NCI-H510A (cell line): Measurements from ENCODE around the gene AKAP9.
"Not testable (repeated sequence)": the region's sequence is repeated elsewhere in the genome, so short reads cannot be mapped to it uniquely, and the experiment has no call there.

Experiments used
- DNase-seq: peaks from one replicate; lab custom pipeline; 2025; lab: John Stamatoyannopoulos, UW

Gene AKAP9

DNA sequence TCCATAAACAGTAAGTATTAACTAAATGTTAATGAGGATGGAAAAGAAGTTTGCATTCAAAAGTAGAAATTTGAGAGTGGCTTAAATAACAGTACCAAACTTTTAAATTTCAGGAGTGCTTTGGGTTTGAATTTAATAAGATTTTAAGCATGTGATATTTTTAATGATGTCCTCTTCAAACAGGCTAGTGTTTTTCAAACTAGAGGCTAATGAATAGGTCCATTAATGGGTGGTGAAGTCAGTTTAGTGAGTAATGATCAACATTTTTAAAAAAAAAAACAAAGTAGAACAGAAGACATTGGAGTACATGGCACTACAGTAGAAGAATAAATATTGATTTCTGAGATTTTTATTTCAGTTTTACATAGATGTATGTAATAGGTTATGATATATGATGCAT, 72.9 kb downstream of the AKAP9 start:
- DNase-seq: no peak

DNA sequence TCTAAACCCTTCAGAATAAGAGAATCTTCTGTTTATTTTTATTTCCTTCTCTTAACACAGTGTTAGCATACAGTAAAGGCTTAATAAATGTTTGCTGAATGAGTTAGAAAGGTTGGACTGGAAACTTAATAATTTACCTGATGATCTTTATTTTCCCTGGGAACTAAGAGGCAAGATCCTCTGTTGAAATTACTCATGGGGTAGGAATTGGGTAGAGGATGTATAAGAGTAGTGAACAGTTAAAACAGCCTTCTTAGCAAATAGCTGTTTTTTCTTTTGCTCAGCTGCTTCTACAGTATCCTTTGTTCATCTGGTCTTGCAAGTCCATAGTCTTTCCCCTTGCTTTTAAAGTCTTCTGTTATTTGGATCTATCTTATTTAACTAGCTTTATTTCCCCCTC, 80.0 kb downstream of the AKAP9 start:
- no peak for DNase-seq

DNA sequence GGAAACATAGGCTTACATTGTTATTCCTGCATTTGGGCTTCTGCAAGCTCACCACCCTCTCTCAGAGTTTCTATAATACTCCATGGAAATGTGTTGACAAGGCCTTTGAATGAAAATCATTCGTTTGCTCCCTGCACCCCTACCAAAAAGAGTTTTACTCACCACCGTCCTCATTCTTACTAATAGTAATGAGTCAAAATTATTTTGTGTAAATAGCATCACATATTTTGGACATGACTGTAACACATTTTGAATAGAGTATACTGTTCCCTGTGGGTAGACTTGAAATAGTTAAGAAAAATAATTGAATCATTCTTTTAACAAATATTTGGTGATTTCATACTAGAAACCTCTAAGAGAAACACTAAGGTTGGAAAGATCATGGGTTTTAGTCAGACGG, 84.6 kb downstream of the AKAP9 start:
- DNase-seq: no peak

DNA sequence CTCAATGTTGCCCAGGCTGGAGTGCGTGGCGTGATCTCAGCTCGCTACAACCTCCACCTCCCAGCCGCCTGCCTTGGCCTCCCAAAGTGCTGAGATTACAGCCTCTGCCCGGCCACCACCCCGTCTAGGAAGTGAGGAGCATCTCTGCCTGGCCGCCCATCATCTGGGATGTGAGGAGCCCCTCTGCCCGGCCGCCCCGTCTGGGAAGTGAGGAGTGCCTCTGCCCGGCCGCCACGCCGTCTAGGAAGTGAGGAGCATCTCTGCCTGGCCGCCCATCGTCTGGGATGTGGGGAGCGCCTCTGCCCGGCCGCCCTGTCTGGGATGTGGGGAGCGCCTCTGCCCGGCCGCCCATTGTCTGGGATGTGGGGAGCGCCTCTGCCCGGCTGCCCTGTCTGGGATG, 86.0 kb downstream of the AKAP9 start:
- DNase-seq: not testable (repeated sequence)

DNA sequence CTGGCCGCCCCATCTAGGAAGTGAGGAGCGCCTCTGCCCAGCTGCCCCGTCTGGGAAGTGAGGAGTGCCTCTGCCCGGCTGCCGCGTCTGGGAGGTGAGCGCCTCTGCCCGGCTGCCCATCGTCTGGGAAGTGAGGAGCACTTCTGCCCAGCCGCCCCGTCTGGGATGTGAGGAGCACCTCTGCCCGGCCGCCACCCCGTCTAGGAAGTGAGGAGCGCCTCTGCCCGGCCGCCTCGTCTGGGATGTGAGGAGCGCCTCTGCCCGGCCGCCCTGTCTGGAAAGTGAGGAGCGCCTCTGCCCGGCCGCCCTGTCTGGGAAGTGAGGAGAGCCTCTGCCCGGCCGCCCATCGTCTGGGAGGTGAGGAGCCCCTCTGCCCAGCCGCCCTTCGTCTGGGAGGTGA, 86.5 kb downstream of the AKAP9 start:
- DNase-seq: not testable (repeated sequence)

DNA sequence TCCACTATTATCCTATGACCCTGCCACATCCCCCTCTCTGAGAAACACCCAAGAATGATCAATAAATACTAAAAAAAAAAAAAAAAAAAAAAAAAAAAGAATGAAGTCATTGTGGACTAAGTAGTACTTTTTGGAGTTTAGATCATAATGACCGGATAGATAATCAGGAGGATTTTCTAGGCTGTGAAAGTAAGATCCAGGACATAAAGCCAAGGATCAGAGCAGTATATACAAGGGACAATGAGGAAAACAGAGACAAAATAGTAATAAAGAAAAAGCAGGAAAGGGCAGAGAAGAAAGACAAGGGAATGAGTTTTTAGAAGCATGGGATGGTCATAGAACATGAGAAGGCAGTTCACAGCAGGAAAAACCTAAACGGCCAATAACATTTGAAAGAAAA, 87.6 kb downstream of the AKAP9 start:
- DNase-seq: no peak

DNA sequence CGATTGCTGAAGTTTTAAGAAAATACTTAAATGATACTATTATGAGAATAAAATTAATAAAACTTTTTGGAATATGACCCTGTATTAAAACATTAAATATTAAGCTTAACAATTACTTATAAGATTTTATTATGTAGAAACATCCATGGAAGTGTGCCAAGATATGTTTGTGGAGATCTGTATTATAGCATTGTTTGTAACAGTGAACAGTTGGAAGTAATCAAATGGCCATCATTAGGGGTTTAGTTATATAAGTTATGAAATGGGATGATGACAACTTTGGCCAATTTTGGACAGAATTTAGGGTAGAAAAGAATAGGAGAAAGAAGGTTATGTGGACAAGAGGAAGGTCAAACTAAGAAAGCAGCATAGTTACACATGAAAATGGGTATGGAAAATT, 88.0 kb downstream of the AKAP9 start:
- no peak for DNase-seq

DNA sequence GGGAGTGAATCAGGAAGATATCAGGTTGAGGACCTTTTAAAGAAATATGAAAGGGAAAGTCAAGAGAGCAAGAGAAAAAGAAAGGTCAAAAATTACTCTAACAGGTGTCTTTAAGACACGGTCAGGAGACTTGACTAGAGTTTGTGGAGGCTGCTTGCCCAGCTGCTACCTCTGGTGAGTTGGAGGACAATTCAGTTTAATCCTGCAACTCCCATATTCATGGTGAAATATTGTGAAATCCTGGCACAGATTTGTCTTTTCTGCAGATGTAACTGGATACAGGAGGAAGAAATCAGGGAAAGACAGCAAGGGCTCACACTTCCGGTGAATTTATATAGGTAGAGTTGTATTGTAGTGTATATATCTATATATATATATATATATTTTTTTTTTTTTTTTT, 93.5 kb downstream of the AKAP9 start:
- no peak for DNase-seq

DNA sequence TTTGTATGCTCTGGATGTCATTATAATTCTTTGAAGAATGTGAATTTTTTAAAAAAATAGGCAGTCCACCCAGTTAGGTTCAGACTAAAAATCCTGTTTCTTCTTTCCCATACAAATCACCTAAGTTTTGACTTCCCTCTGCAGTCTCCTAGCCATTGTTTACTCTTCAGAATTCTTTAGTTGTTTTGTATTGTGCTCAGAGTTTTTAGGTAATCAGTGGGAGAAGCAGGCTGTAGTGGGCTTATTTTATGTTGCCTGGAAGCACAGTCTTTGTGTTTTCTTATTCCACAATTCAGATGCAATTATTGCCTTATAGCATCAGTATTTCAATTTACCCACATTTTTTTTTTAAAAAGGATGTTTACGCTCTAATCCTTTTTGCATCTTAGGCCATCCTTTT, 94.9 kb downstream of the AKAP9 start:
- no peak for DNase-seq

DNA sequence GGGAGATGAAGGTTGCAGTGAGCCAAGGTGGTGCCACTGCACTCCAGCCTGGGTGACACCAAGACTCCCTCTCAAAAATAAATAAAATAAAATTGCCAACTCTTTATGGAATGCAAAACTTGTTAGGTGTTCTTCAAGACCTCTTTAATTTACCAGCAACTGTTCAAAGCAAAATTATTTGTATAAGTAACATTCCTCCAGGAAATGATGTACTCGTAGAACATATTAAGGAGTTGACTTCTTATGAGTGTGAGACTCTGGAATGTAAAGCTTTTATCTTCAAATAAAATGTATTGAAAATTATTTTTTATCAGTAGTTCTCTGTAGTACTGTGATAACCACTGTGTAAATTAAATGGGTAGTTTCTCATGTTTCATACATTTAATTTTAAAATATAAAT, 99.2 kb downstream of the AKAP9 start:
- no peak for DNase-seq

DNA sequence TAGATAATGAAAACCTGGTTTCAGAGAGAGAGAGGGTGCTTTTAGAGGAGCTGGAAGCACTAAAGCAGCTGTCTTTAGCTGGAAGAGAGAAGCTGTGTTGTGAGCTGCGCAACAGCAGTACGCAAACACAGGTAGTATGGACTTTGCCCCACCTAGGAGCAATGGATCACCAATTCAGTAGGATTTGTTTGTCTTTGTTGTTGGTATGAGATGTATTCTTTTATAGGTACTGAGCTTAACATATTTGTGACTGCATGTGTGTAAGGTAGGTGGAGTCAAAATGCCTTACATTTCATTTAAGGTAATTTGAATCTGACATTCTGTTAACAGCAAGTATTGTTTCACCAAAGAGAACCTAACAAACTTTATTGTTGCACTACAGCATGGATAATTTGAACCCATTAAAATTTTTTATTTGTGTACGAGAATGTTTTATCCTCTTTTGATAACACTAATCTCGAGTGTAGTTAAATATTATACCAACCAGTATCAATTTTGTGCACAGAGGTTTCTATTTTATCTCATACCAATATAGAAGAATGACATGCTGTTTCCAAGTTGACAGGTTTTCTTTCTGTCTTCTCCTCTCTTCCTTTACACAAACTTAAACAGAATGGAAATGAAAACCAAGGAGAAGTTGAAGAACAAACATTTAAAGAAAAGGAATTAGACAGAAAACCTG, 101.5 kb downstream of the AKAP9 start:
- no peak for DNase-seq

DNA sequence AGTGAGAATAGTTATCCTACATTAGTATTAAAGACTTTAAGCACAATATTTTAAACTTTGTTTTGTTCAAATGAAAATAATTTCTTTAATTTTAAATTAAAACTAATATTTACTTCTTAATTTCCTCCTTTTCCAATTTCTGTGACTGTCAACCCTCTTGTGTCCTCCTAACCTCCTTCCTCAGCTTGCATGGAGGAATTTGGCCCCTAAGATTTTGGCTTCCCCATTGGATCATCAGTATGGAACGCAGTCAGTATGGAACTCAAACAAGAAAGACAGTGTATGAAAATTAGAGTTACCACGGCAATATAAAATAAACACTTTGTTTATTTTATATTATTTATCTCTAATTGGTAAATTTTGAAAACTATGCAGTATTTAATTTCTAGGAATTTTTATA, 102.4 kb downstream of the AKAP9 start:
- DNase-seq: no peak

DNA sequence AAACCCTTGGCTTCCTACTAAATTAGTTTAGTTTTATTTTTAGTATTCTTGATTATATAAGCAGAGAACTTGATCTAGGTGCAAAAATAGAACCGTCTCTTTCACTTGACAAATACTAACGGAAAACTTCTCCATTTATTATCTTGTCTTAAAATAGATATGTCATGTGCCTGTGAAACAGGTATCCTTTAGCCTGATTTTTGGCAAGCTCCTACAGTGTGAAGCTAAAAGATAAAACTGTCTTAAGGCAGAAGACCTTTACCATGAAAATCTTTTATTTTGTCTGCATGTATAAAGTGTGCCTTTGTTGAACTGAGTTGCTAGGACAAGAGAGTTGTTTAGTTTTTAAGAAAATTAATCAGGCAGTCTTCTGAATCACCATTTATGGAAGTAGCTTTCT, 103.0 kb downstream of the AKAP9 start:
- DNase-seq: no peak

DNA sequence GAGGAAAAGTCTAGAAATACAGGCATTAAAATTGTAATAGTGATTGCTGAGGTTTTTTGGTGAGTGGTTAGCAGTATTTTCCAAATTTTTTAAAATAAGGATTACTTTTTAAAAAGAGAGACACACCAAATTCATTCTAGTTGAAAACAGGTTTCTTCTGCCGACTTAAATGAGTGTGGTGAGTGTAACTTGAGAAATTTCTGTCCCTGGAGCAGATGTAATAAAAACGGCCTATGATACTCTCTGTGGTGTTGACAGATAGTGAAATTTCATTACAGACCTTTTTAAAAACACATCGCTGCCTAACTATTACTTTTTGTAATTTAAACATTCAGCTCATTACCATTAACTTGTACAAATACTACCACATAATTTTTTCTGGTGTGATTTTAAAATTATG, 103.5 kb downstream of the AKAP9 start:
- no peak for DNase-seq

DNA sequence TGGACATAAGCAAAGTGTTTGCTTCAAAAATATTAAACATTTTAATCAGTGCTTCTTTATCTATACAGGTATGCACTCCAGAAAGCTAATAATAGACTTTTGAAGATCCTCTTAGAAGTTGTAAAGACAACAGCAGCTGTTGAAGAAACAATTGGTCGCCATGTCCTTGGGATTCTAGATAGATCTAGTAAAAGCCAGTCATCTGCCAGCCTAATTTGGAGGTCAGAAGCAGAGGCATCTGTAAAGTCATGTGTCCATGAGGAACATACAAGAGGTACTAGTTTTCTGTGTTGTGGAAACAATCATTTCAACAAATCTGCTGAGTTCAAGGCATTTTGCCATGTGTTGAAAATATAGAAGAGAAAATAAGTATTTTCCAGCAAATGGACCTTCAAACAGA, 104.3 kb downstream of the AKAP9 start:
- DNase-seq: no peak

DNA sequence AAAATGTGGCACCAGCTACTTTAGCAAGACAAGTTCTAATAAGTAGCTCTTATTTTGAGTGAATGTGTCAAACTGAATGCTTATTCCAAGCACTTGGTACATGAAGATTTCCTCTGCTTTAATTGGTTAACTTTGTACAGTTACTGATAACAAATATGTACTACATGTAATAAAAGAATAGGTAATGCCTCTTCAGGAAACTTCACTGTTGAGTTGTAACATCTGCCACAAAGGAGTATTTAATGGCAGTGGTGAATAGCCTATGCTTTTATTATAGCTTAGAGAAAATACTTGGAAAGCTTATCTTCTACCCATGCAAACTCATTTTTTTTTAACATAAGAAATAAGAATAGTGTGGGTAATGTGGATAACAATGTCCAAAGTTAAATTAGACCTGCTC, 111.0 kb downstream of the AKAP9 start:
- DNase-seq: no peak

DNA sequence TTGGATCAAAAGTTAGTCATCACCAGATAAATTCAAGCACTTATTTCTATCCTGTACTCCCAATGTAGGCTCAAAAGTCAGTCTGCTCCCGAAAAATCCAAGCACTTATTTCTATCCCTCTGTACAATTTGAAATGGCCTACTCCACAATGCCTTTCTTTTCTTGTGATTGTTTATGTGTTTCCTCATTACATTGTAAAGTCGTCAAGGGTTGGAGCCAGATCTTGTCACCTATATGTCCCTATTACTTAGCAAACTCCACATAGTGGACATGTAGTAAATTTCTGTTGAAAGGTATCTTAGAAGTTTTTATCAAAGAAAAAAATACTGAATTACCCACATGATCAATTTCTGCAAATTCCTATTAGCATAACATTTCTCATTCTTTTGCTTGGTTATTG, 111.5 kb downstream of the AKAP9 start:
- DNase-seq: no peak

DNA sequence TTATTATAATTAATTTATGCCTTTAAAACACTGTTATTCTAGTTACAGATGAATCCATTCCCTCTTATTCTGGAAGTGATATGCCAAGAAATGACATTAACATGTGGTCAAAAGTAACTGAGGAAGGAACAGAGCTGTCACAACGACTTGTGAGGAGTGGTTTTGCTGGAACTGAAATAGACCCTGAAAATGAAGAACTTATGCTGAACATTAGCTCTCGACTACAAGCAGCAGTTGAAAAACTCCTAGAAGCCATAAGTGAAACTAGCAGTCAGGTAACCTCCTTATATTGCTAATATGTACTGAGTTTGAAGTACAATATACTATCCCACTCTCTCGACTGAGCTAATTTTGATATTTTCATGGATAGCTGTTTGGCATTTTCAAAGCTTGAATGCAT, 112.0 kb downstream of the AKAP9 start:
- DNase-seq: no peak

DNA sequence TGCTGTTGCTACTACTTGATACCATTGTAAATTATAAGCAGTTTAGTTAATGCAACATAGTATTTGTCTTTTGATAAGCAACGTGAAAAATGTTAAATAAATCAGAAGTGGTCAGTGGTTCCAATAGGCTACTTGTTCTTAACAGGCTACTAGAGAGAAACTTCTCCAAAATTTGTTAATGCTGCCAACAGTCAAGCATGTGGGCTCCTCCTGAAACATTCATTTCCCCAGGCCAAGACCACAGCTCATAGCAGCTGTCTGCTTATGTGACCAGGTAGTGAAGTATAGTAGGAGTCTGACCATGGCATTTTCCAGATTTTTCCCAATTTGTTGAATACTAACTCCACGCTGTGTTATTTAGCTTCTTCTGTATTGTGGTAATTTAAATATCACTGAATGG, 112.7 kb downstream of the AKAP9 start:
- no peak for DNase-seq

DNA sequence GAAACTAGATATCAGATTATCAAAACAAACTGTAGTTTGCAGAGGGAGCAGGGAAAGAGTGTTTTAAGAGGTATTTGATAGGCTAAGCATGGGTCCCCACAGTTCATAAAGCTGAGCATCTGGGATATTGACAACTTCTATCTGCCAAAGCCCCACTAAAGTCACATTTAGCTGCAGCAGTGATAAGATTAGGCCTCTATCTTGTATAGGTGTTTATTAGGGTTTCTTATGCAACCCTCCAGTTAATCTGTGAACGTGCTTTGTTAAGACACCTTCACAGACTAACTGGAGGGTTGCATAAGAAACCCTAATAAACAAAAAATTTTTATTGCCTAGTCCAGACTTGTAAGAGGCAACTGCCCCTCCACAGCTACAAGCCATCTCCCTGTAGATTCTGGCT, 115.6 kb downstream of the AKAP9 start:
- DNase-seq: no peak

DNA sequence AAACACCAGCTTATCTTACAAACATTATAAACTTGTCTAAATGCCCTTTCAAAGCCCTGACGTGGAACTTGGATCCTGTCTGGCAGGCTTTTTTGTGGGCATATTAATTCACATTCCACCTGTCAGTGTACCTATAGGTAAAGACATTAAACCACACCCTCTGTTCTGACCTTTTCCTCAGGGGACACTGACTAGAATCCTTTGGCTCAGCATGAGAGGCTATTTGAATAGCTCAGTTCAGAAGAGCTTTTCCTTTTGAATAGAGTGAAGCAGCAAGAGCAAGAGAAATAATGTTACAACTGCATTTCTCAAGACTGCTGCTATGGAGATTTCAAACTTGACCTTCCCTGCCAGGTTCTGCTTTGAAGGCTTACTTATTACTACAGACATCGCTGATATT, 116.7 kb downstream of the AKAP9 start:
- no peak for DNase-seq

DNA sequence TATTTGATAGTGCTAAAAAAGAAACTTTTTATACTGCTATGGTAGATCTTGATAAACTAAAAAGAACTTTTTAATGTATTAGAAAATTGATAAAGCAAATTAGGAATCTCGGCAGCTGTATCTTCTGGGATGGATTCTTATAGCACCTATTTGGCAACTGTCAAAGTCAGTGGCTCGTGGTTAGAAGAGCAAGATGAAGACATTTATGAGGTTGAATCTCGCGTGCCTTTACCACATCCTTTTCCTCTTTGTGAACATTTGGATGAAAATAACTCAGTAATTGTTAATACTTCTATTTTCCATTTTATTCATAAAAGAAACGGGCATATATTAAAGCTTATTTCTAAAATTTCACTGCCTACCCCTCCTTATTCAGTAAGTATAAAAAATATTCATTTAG, 117.4 kb downstream of the AKAP9 start:
- DNase-seq: no peak

DNA sequence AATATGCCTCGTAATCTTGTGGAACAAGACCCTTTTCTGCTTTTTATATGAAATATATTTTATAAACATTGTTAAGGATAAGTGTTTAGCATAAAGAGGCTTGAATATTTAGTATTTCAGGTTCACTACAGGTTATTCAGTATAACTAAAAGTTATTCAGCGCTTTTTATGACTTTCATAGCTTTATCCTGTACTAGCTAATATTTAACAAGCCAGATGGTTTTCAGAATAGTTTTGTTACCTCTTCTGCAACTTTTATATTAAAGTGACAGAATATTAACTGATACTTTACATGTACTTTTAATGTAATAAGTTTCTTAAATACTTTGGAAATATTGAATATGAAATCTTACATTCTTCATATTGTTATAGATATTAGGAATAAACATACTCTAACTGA, 118.2 kb downstream of the AKAP9 start:
- no peak for DNase-seq

DNA sequence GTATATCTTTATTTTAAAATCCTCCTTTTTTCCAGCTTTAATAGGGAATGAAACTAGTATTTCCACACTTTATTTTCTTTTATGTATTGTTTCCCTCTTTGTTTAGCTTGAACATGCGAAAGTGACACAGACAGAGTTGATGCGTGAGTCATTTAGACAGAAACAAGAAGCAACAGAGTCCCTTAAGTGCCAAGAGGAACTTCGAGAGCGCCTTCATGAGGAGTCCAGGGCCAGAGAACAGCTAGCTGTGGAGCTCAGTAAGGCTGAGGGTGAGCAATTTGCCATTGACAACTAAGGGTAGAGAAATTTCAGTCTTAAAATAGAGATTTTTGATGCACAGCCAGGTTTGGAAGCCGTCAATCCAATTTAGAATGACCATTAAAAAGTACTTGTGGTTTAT, 120.5 kb downstream of the AKAP9 start:
- no peak for DNase-seq
